H9 (cell line): ENCODE results near the gene SOX13. TPM values are rescaled to one million over a fixed set of nuclear protein-coding genes. Genes with fewer than 3 reads are reported as not detected.

Experiments used
- DNase-seq: peaks from one replicate; pipeline ENCODE4 v3.0.0-alpha.2; 2017
- H2AFZ ChIP-seq: one replicate; pipeline ENCODE4 v1.6.1; 2013; ENCODE audit warnings: mild to moderate bottlenecking, low read length, control low read depth, moderate library complexity
- H2AK5ac ChIP-seq: 2 replicates; pipeline ENCODE4 v1.6.1; 2013; ENCODE audit warnings: low read length, control low read depth, mixed read lengths; ENCODE audit not compliant: insufficient read length
- H2BK120ac ChIP-seq: one replicate; pipeline ENCODE4 v1.6.1; 2013; ENCODE audit warnings: low read depth, mild to moderate bottlenecking, low read length, control low read depth, inconsistent platforms; ENCODE audit not compliant: poor library complexity, severe bottlenecking
- H2BK12ac ChIP-seq: 2 replicates; pipeline ENCODE4 v1.6.1; 2013; ENCODE audit warnings: low read length, control low read depth, mixed read lengths, low read depth; ENCODE audit not compliant: insufficient read length
- H2BK15ac ChIP-seq: 2 replicates; pipeline ENCODE4 v1.6.1; 2013; ENCODE audit warnings: low read depth, low read length, control low read depth
- H2BK20ac ChIP-seq: one replicate; pipeline ENCODE4 v1.6.1; 2013; ENCODE audit warnings: low read depth, mild to moderate bottlenecking, low read length, control low read depth, inconsistent platforms; ENCODE audit not compliant: poor library complexity, severe bottlenecking
- H2BK5ac ChIP-seq: 2 replicates; pipeline ENCODE4 v1.6.1; 2013; ENCODE audit warnings: low read length, control low read depth, mixed read lengths; ENCODE audit not compliant: insufficient read length
- H3K14ac ChIP-seq: 2 replicates; pipeline ENCODE4 v1.6.1; 2013; ENCODE audit warnings: low read length, control low read depth; ENCODE audit not compliant: insufficient read depth
- H3K18ac ChIP-seq: 2 replicates; pipeline ENCODE4 v1.6.1; 2013; ENCODE audit warnings: low read depth, mild to moderate bottlenecking, mixed read lengths, low read length, control low read depth; ENCODE audit not compliant: insufficient read length
- H3K23ac ChIP-seq: 2 replicates; pipeline ENCODE4 v1.6.1; 2013; ENCODE audit warnings: low read length, control low read depth, mixed read lengths, low read depth; ENCODE audit not compliant: insufficient read length
- H3K23me2 ChIP-seq: 2 replicates; pipeline ENCODE4 v1.6.1; 2013; ENCODE audit warnings: low read depth, mild to moderate bottlenecking, mixed read lengths, low read length, control low read depth; ENCODE audit not compliant: insufficient read length, poor library complexity, severe bottlenecking
- H3K27ac ChIP-seq: 2 replicates; pipeline ENCODE4 v1.5.1; 2013; ENCODE audit warnings: low read length, control low read depth, mixed read lengths, low read depth; ENCODE audit not compliant: insufficient read length
- H3K27me3 ChIP-seq: 2 replicates; pipeline ENCODE4 v1.6.1; 2013; ENCODE audit warnings: low read length, control low read depth, inconsistent platforms; ENCODE audit not compliant: insufficient read depth
- H3K4ac ChIP-seq: 2 replicates; pipeline ENCODE4 v1.6.1; 2013; ENCODE audit warnings: low read depth, mild to moderate bottlenecking, control low read depth, inconsistent platforms, low read length, moderate library complexity
- H3K4me1 ChIP-seq: 2 replicates; pipeline ENCODE4 v1.6.1; 2013; ENCODE audit warnings: low read length, control low read depth, inconsistent platforms; ENCODE audit not compliant: insufficient read depth
- H3K4me2 ChIP-seq: 2 replicates; pipeline ENCODE4 v1.6.1; 2013; ENCODE audit warnings: low read length, control low read depth, mixed read lengths; ENCODE audit not compliant: insufficient read length, insufficient read depth
- H3K56ac ChIP-seq: 2 replicates; pipeline ENCODE4 v1.6.1; 2013; ENCODE audit warnings: low read depth, mild to moderate bottlenecking, mixed read lengths, low read length, control low read depth; ENCODE audit not compliant: insufficient read length
- H3K79me1 ChIP-seq: 2 replicates; pipeline ENCODE4 v1.6.1; 2013; ENCODE audit warnings: low read depth, mild to moderate bottlenecking, moderate library complexity, low read length, control low read depth, inconsistent platforms; ENCODE audit not compliant: insufficient read depth, poor library complexity, severe bottlenecking
- H3K79me2 ChIP-seq: 2 replicates; pipeline ENCODE4 v1.6.1; 2013; ENCODE audit warnings: low read length, control low read depth, inconsistent platforms; ENCODE audit not compliant: insufficient read depth
- H3K9ac ChIP-seq: 2 replicates; pipeline ENCODE4 v1.6.1; 2013; ENCODE audit warnings: low read length, control low read depth, mixed read lengths; ENCODE audit not compliant: insufficient read length; ENCODE audit errors: extremely low read depth
- H3K9me3 ChIP-seq: one replicate; pipeline ENCODE4 v1.6.1; 2013; ENCODE audit warnings: low read depth, low read length, inconsistent platforms; ENCODE audit not compliant: control insufficient read depth
- H3T11ph ChIP-seq: one replicate; pipeline ENCODE4 v1.6.1; 2013; ENCODE audit warnings: mild to moderate bottlenecking, low read length, control low read depth, inconsistent platforms
- H4K20me1 ChIP-seq: one replicate; pipeline ENCODE4 v1.6.1; 2013; ENCODE audit not compliant: control insufficient read depth, insufficient read length, insufficient read depth
- H4K5ac ChIP-seq: 2 replicates; pipeline ENCODE4 v1.6.1; 2013; ENCODE audit warnings: low read depth, mild to moderate bottlenecking, mixed read lengths, low read length, control low read depth; ENCODE audit not compliant: insufficient read length
- H4K8ac ChIP-seq: replicated peaks from 2 replicates; pipeline ENCODE4 v1.6.1; 2013; ENCODE audit warnings: low read length, control low read depth, mixed read lengths, low read depth; ENCODE audit not compliant: insufficient read length
- H4K91ac ChIP-seq: 2 replicates; pipeline ENCODE4 v1.6.1; 2013; ENCODE audit warnings: low read depth, mild to moderate bottlenecking, moderate library complexity, mixed read lengths, low read length, control low read depth; ENCODE audit not compliant: insufficient read length
- H3K27ac Mint-ChIP-seq, 3 experiments: 2 replicates in 2 of 3; 3 replicates in 1 of 3; pipeline ENCODE4 v1.8.0; 2020 to 2021; ENCODE audit warnings: mixed read lengths in 3 of 3, mild to moderate bottlenecking in 1 of 3, moderate library complexity in 1 of 3
- H3K27me3 Mint-ChIP-seq: 2 replicates; pipeline ENCODE4 v1.8.0; 2021; ENCODE audit warnings: low read depth, mild to moderate bottlenecking, moderate library complexity, mixed read lengths
- H3K36me3 Mint-ChIP-seq, 3 experiments: 2 replicates in 2 of 3; 3 replicates in 1 of 3; pipeline ENCODE4 v1.8.0; 2020 to 2021; ENCODE audit warnings: low read depth in 3 of 3, mixed read lengths in 3 of 3; ENCODE audit not compliant: insufficient read depth in 1 of 3
- H3K4me1 Mint-ChIP-seq, 2 experiments: 2 replicates each; pipeline ENCODE4 v1.8.0; 2020; ENCODE audit warnings: mixed read lengths in 2 of 2
- H3K4me3 Mint-ChIP-seq, 2 experiments: 2 replicates in 1 of 2; 3 replicates in 1 of 2; pipeline ENCODE4 v1.8.0; 2020 to 2021; ENCODE audit warnings: mild to moderate bottlenecking in 2 of 2, mixed read lengths in 2 of 2, moderate library complexity in 1 of 2
- H3K9me3 Mint-ChIP-seq, 2 experiments: 2 replicates in 1 of 2; 3 replicates in 1 of 2; pipeline ENCODE4 v1.8.0; 2020; ENCODE audit warnings: mild to moderate bottlenecking in 2 of 2, mixed read lengths in 2 of 2, moderate library complexity in 1 of 2
- CTCF ChIP-seq: fragments of 200-600 bp; sonication (generic); conservative IDR thresholded peaks from 3 replicates; pipeline ENCODE4 v1.8.0; 2021; ENCODE audit warnings: antibody characterized with exemption, mild to moderate bottlenecking
- WGBS: extraction: QIAGEN DNeasy Blood & Tissue Kit; methylation state at CpG from one replicate; pipeline ENCODE4 v1.1.7; 2013; ENCODE audit warnings: missing lambda C conversion rate, low lambda C conversion rate, mixed read lengths; ENCODE audit not compliant: insufficient read length; ENCODE audit errors: extremely low coverage; 5-methylcytosine and 5-hydroxymethylcytosine counted together
- total RNA-seq: library from RNA; stranded (reverse); gene quantifications from 2 replicates; pipeline ENCODE4 v1.2.1, GENCODE V29; 2021

SOX13 gene
- total RNA-seq, 1 experiment from 2014 or later = 120 TPM

GRCh38 chr1:204152310-204153044 lies 79.6 kb downstream of the SOX13 start:
- H3K23ac ChIP-seq = no peak overlapping the region
- no peak for DNase-seq
- H3K27me3 ChIP-seq = no peaks in the 10 kb centered on the region; the same call in 1 of the 2 replicates
- H4K20me1 ChIP-seq = no peaks in the 10 kb centered on the region
- no peak overlapping the region for H4K91ac ChIP-seq
- peaks cover 4% of the 10 kb centered on the region; the same call in 1 of the 2 replicates for H3K4me1 ChIP-seq
- H4K8ac ChIP-seq = no peak overlapping the region
- H3K9me3 Mint-ChIP-seq = no peaks in the 10 kb centered on the region; a peak in 1 of 5 replicates
- H2BK12ac ChIP-seq = no peak overlapping the region
- no peak overlapping the region for H2AFZ ChIP-seq
- no peak overlapping the region for H4K5ac ChIP-seq
- H3K14ac ChIP-seq = peak overlapping the region; percentile 73; the same call in 1 of the 2 replicates
- peaks cover 6% of the 10 kb centered on the region for H3K23me2 ChIP-seq
- H2BK20ac ChIP-seq = no peak overlapping the region
- H3K27ac ChIP-seq = no peak overlapping the region
- no peaks in the 10 kb centered on the region for H3K79me1 ChIP-seq
- no peak overlapping the region for H3T11ph ChIP-seq
- peaks cover 48% of the 10 kb centered on the region for H3K27me3 Mint-ChIP-seq
- H2BK120ac ChIP-seq = no peak overlapping the region
- H3K9me3 ChIP-seq = no peaks in the 10 kb centered on the region
- H3K79me2 ChIP-seq = no peaks in the 10 kb centered on the region
- H2BK5ac ChIP-seq = no peak overlapping the region
- H3K9ac ChIP-seq = no peak overlapping the region
- peak overlapping the region; percentile 33 for H3K18ac ChIP-seq
- peak overlapping the region; percentile 68 to 83 for H3K4me3 Mint-ChIP-seq
- no peak overlapping the region for H3K4ac ChIP-seq
- H2BK15ac ChIP-seq = no peak overlapping the region
- H3K4me2 ChIP-seq = peak overlapping the region; percentile 46
- no peaks in the 10 kb centered on the region; a peak in 1 of 7 replicates for H3K36me3 Mint-ChIP-seq
- no CpG with 5 or more reads among the region's 25 CpGs for WGBS
- no peak overlapping the region for H3K27ac Mint-ChIP-seq
- TF ChIP-seq CTCF = no peak
- H3K4me1 Mint-ChIP-seq = peaks cover 36 to 41% of the 10 kb centered on the region in 2 experiments
- no peak overlapping the region for H3K56ac ChIP-seq
- no peak overlapping the region for H2AK5ac ChIP-seq
